ENCODE measurements around the gene FAM149A.

DNA sequence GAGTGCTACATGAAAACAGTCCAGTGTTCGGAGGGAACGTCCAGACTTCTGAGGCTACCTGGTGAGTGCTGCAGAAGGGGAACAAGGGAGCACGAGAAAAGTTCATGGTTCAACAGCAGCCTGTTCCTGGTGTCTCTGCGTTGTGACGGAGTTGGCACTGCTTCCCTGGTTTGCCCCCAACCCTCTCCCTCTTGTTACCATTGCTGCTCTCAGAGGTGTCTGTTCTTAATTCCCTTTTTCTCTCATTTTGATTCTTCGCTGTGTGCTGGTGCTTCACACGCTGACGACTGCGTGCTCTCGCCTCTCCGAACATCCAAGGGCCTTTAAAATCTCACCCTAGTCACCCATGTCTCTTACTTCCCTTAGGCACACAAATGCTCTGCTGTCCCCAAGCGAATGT, 1.6 kb upstream of the FAM149A start:
- TF ChIP-seq, protein P1, sequence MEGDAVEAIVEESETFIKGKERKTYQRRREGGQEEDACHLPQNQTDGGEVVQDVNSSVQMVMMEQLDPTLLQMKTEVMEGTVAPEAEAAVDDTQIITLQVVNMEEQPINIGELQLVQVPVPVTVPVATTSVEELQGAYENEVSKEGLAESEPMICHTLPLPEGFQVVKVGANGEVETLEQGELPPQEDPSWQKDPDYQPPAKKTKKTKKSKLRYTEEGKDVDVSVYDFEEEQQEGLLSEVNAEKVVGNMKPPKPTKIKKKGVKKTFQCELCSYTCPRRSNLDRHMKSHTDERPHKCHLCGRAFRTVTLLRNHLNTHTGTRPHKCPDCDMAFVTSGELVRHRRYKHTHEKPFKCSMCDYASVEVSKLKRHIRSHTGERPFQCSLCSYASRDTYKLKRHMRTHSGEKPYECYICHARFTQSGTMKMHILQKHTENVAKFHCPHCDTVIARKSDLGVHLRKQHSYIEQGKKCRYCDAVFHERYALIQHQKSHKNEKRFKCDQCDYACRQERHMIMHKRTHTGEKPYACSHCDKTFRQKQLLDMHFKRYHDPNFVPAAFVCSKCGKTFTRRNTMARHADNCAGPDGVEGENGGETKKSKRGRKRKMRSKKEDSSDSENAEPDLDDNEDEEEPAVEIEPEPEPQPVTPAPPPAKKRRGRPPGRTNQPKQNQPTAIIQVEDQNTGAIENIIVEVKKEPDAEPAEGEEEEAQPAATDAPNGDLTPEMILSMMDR (conservative IDR thresholded peaks at IDR 0.05 in 1 of 2, IDR thresholded peaks at IDR 0.05 in 1 of 2; ENCODE audit: low read depth in 1 of 2, low read length in 2 of 2) = no peak
- no peak for TF ChIP-seq EZH2 (IDR thresholded peaks at IDR 0.05; ENCODE audit: low read length, missing control alignments)
